GM11168 (cell line): ENCODE results near the gene STRIT1.

ENCODE experiments used
- in situ Hi-C: fragments of 300-500 bp; cut with MboI; formaldehyde crosslinking; loops from one replicate; pipeline ENCODE4 v1.12.0; 2022; ENCODE audit warnings: low sequenced_read_pairs; ENCODE audit not compliant: unreplicated experiment

Gene STRIT1

GRCh38 chr3:155293516-155293915, at the start of gene STRIT1:
STRIT1 (minus strand) TSS chr3:155293683.
- in situ Hi-C loops, result no loop called here

DNA sequence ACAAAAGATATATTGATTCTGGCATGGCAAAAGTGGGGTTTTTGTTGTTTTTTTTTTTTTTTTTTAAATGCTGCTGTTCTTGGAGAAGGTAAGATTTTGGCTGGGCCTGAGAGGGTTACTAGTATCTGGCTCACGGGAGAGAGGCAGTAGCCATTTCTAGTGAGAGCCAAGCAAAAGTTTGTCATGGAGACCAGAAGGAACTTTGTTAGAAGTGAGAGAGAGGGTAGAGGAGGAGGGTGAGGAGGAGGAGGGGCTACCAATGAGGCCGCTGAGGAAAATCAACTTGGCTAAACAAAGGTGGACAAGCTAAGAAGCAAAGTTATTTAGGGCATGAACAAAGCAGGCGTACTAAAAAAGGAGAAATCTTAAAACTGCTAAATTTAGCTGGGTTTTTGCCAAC, 48.9 kb upstream of the STRIT1 start:
- in situ Hi-C loops, result no loop called here

DNA sequence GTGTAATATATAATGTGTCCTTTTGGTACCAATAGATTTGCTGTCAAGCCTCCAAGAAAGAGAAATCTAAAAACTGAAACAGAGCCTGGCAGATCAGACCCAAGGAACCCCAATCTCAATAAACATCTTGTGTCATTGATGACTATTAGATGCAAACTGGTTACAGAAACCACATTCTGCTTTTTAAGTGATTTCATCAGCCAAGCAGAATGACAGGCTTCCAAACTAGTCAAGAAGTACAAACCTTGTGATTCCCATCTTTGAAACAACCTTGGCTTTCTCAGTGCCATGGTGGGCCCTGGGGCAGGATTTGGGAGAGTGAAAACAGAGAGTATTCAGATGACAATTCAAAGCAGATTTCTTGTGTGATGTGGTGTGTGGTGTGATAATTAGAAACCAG, 45.6 kb upstream of the STRIT1 start:
- in situ Hi-C loops, result no loop called here

GRCh38 chr3:155335724-155336354, 42.4 kb upstream of the STRIT1 start:
- in situ Hi-C loops, result no loop called here

- in situ Hi-C loops, result no loop called here
Measured at GRCh38 chr3:155334914-155335723, 41.6 kb upstream of the STRIT1 start.

- in situ Hi-C loops, result no loop called here
Measured at GRCh38 chr3:155334215-155334913, 40.9 kb upstream of the STRIT1 start.

DNA sequence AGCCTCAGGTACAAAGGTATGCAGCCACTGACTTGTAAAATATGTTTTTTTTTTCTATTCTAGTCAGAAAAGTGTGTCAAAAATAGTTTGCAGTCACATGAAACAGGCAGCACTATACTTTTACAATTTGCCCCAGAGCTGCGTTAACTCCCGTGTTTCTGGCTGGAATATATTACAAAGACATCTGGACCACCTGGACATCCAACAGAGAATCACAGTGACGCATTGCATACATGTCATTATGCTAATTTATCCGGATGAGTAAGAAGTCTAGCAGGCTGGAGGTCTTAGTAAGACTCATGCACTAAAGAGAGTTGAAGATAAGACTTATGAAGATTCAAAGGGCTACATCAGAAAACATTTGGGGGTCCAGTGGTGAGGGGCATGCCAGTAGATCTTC, 39.2 kb upstream of the STRIT1 start:
- in situ Hi-C loops, result no loop called here

DNA sequence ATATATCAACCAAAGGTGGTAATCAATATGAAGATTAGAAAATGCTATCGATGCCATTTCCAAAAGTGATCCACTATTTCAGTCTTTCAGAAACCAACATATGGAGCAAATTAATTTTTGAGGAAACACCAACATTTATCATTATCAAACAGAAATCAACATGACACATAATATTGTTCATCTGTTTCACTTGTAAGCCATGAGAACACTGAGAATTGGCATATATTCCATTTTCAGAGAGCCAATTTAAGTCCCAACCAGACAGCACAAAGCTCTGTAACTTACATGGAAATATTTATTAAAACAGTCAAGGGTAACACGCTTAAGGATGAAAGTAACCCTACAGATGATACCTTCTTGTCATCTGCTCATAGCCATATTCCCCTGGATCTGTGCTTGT, 37.6 kb upstream of the STRIT1 start:
- in situ Hi-C loops, result no loop called here

DNA sequence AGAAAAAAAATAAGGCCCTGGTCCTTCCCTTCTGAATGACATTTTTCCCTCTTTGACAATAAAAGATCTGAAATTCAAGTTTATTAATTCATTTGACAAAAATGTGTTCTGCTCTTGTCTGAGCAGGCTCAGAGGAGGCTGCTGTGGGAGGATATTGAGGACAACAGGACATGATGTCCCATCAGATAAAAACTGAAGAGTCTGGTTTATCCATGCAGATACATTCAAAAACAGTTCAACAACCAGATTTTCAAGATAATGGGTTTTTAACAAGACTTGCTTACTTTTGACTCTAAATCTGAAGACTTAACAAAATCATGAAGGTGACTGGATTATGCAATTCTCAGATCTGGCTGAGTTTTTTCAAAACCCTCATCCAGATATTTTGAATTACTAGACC, 36.9 kb upstream of the STRIT1 start:
- in situ Hi-C loops, result no loop called here

- in situ Hi-C loops, result no loop called here
Measured at GRCh38 chr3:155329513-155330048, 36.1 kb upstream of the STRIT1 start.

DNA sequence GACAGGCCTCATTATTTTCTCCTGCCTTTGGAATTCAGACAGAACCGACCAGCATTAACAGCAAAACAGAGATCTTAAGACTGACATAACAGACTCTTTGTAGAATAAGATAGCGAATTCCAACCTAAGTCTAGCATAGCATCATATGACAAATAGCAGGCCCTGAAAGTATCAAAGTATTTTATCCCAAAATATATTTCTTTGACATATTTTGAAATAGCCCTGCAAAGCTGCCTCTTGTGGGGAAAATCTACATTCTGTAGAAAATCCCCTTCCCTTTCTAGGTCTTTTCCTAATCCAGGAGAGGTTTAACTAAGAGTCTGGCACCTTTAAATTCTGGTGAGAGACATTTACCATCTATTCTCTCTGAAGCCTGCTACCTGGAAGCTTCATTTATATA, 34.4 kb upstream of the STRIT1 start:
- in situ Hi-C loops, result no loop called here

DNA sequence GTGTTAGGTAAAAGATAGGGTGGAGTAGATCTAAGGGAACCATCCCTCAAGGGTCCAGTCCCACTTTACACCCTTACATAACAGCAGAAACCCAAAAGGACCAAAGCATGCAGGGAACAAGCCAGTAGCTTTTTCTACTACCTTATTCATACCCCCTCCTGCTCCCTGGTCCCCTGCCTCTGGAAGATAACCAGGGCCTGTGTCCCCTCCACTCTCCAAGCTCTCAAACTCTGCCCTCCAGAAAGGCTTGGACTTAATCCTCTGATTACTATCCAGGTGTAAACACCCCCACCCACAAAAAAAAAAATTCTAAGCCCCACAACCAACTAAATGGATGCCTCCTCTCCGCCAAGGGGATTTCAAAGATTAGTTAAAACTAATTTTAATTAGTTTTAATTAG, 33.9 kb upstream of the STRIT1 start:
- in situ Hi-C loops, result no loop called here

DNA sequence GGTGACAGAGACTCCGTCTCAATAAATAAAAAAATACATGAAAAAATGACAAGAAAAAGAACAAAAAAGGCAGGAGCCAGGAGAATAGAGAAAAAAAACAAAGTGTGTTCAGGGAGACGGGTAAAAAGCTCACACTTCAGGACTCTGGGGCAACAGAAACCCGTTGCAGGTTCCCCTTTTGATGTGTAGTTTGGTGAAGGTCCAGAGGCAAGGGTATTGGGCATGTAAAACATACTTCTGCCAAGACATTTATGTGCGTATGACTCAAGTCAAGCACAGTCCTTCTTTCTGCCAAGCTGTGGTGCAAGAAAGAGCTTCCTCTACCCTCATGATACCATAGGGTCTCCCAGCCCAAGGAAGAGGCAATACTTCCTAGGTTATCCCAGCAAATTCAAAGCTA, 33.4 kb upstream of the STRIT1 start:
- in situ Hi-C loops, result no loop called here

DNA sequence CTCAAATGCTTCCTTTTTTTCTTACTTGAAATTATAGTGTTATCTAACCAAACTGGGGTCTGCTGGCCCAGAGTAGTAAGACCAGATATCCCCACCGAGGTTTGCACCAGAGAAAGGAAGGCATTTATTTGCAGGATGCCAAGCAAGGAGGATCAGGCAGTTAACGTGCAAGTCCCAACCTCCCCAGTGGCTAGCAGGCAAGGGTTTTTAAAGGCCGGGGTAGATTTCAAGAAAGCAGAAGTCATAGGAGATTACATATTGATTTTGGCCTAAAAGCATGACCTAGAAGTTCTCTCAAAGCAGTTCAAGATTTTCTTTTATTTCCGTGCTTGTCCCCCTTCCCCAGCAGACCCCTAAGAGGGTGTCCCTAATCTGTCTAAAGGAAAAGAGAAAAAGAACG, 32.8 kb upstream of the STRIT1 start:
- in situ Hi-C loops, result no loop called here

GRCh38 chr3:155325263-155325835, 31.9 kb upstream of the STRIT1 start:
- in situ Hi-C loops, result no loop called here

- in situ Hi-C loops, result no loop called here
Measured at GRCh38 chr3:155323063-155323666, 29.7 kb upstream of the STRIT1 start.

DNA sequence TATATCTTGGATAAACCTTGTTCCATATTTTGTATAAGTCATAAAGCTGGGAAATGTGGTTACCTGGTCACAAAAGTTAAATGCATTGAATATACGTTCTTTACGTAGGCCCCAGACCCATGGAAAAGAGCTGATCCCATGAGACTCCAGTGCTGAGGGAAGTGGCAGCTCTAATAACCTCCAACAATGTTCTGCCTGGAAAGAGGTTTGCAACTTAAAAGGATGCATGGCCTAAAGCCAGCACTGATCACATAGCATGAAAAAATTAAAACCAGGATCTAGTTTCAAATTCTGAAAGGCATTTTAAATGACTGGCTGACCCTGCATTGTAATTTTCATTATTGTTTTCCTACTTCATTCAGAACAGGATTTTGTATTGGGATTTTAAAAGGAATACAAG, 27.9 kb upstream of the STRIT1 start:
- in situ Hi-C loops, result no loop called here

DNA sequence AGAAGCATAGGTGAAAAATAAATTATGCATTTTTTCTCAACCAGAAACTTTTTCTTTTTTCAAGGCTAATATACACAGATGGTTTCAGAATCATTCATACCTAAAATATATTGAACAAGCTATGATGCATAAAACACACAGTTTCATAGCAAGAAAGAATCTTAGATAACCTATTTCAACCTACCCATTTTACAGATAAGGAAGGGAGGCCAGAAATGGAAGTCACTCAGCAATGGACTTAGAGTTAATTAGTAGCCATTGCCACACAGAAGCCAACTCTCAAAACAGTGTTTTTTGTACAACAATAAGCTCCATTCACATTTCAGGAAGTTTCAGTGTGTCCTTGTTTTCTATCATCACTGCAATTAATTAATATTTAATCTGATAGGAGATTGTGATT, 27.5 kb upstream of the STRIT1 start:
- in situ Hi-C loops, result no loop called here

DNA sequence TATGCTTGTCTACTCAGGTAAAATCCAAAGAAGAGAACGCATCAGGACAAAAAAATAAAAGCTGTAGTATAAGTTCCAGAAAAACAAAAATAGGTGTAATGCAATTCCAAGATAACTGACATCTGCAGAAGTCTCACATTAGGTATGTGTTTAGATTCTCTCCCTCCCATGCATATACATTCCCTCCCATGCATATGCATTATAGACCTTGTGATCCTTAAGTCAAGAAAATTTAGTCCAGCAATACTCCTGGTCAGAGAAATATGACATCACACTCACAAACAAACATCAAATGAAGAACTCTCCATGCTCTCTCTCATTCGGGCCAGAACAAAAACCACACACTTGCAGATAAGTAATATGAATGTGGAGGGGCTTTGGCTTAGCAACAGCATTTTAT, 25.3 kb upstream of the STRIT1 start:
- in situ Hi-C loops, result no loop called here

- in situ Hi-C loops, result no loop called here
Measured at GRCh38 chr3:155317211-155317610, 23.7 kb upstream of the STRIT1 start.
